Measurements from ENCODE around the gene CERS5. TPM values are rescaled to one million over a fixed set of nuclear protein-coding genes. Genes with fewer than 3 reads are reported as not detected.

Gene CERS5
- total and polyA plus RNA-seq, 8 donors = 12.9 to 84.3 (median 19.3) TPM

GRCh38 chr12:50201987-50202521, 34.9 kb upstream of the CERS5 start:
- DNase-seq (peak in 3 of 6 donors; percentile 30 to 48 (median 31)), FAIRE-seq (no peak), ATAC-seq (peak; percentile 85 to 96 (median 94))
- Histone ChIP-seq H3K36me3 (peaks cover 3 to 30% (median 4%) of the 10 kb centered on the region in 3 donors), H3K4me1 (peaks cover 0 to 17% (median 15%) of the 10 kb centered on the region in 3 donors), H3K27ac (peak overlapping the region in 3 of 4 donors; percentile 58 to 81 (median 80)), H3K9me3 (no peaks in the 10 kb centered on the region), H3K4me3 (no peak overlapping the region), H3K27me3 (no peaks in the 10 kb centered on the region)
- 16 to 29% methylated on average over 3 of the region's 3 CpGs for WGBS, 2 donors
- intact Hi-C loops (cut with DNase I) = no loop called here
- TF ChIP-seq CTCF (IDR thresholded peaks at IDR 0.05) = no peak

- Histone ChIP-seq H3K36me3 (peaks cover 3 to 26% (median 4%) of the 10 kb centered on the region in 3 donors), H3K4me3 (no peak overlapping the region), H3K9me3 (no peaks in the 10 kb centered on the region), H3K27ac (peak overlapping the region in 2 of 4 donors; percentile 80 to 81), H3K4me1 (peaks cover 0 to 17% (median 15%) of the 10 kb centered on the region in 3 donors), H3K27me3 (no peaks in the 10 kb centered on the region)
- WGBS, 2 donors = 80 to 81% methylated on average over 2 of the region's 2 CpGs
- TF ChIP-seq CTCF (IDR thresholded peaks at IDR 0.05) = no peak
- DNase-seq (no peak), ATAC-seq (no peak), FAIRE-seq (no peak)
- intact Hi-C loops (cut with DNase I) = no loop called here
Measured at GRCh38 chr12:50200552-50201273, 33.5 kb upstream of the CERS5 start.

GRCh38 chr12:50198829-50199228, 31.7 kb upstream of the CERS5 start:
- Histone ChIP-seq H3K4me1 (peaks cover 0 to 17% (median 15%) of the 10 kb centered on the region in 3 donors), H3K27ac (no peak overlapping the region), H3K9me3 (no peaks in the 10 kb centered on the region), H3K36me3 (peaks cover 0 to 14% (median 3%) of the 10 kb centered on the region in 3 donors), H3K4me3 (no peak overlapping the region), H3K27me3 (no peaks in the 10 kb centered on the region)
- DNase-seq (no peak), FAIRE-seq (no peak), ATAC-seq (no peak)
- intact Hi-C loops (cut with DNase I) = no loop called here
- 87 to 90% methylated on average over 5 of the region's 5 CpGs for WGBS, 2 donors
- TF ChIP-seq CTCF (IDR thresholded peaks at IDR 0.05) = no peak

- H3K27me3 ChIP-seq = no peaks in the 10 kb centered on the region
- H3K27ac ChIP-seq = no peak overlapping the region
- peaks cover 0 to 12% (median 7%) of the 10 kb centered on the region in 3 donors for H3K4me1 ChIP-seq
- H3K4me3 ChIP-seq = no peak overlapping the region
- intact Hi-C loops (cut with DNase I) = no loop called here
- TF ChIP-seq CTCF (IDR thresholded peaks at IDR 0.05) = no peak
- 67 to 76% methylated on average over 5 of the region's 5 CpGs for WGBS, 2 donors
- FAIRE-seq (no peak), DNase-seq (no peak), ATAC-seq (no peak)
- no peaks in the 10 kb centered on the region for H3K9me3 ChIP-seq
- H3K36me3 ChIP-seq = peaks cover 0 to 7% (median 3%) of the 10 kb centered on the region in 3 donors
Measured at GRCh38 chr12:50197297-50197727, 30.1 kb upstream of the CERS5 start.

- FAIRE-seq (no peak), DNase-seq (no peak), ATAC-seq (no peak)
- Histone ChIP-seq H3K27me3 (no peaks in the 10 kb centered on the region), H3K36me3 (peaks cover 0 to 7% (median 3%) of the 10 kb centered on the region in 3 donors), H3K4me1 (peaks cover 0 to 4% (median under 1%) of the 10 kb centered on the region in 3 donors), H3K4me3 (no peak overlapping the region), H3K9me3 (no peaks in the 10 kb centered on the region), H3K27ac (no peak overlapping the region)
- no peak for TF ChIP-seq CTCF (IDR thresholded peaks at IDR 0.05)
- intact Hi-C loops (cut with DNase I) = no loop called here
- 63 to 68% methylated on average over 4 of the region's 4 CpGs for WGBS, 2 donors
Measured at GRCh38 chr12:50196537-50196936, 29.4 kb upstream of the CERS5 start.

Measured in pancreas (tissue), 10 donors.